GM12874 (cell line): Measurements from ENCODE around the gene EPN3.

Experiments
- TF ChIP-seq, protein P1 (sequence below): IDR thresholded peaks from 2 replicates; pipeline ENCODE4 v1.5.1; 2011; ENCODE audit warnings: low read depth, mild to moderate bottlenecking, control low read depth, low read length, moderate library complexity; ENCODE audit not compliant: insufficient read depth

Gene EPN3

DNA sequence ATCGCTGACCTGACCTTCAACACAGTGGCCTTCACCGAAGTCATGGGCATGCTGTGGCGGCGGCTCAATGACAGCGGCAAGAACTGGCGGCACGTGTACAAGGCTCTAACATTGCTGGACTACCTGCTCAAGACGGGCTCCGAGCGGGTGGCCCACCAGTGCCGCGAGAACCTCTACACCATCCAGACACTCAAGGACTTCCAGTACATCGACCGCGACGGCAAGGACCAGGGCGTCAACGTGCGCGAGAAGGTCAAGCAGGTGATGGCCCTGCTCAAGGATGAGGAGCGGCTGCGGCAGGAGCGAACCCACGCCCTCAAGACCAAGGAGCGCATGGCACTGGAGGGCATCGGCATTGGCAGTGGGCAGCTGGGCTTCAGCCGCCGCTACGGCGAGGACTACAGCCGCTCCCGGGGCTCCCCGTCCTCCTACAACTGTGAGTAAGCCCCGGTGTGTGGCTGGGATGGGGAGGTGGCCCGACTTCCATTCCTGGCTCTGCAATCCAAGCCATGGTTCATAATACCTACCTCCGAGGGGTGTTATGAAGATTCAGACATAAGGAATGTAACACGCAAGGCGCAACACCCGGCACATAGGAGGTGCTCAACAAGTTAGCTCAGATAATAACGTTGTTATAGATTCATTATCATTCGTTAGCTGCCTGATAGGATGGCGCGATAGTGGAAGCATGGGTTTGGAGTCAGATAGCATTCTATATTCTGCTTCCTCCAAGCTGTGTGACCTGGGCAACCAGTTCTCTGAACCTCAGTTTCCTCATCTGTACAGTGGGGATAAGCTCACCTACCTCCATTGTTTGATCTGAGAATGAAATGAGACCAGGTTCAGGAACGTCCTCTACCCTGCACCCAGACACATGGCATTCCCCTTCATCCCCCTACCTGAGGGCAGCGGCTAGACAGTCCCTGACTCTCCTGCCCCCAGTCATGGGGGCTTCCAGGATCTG lies 4.4 kb downstream of the EPN3 start:
- TF ChIP-seq, protein P1, sequence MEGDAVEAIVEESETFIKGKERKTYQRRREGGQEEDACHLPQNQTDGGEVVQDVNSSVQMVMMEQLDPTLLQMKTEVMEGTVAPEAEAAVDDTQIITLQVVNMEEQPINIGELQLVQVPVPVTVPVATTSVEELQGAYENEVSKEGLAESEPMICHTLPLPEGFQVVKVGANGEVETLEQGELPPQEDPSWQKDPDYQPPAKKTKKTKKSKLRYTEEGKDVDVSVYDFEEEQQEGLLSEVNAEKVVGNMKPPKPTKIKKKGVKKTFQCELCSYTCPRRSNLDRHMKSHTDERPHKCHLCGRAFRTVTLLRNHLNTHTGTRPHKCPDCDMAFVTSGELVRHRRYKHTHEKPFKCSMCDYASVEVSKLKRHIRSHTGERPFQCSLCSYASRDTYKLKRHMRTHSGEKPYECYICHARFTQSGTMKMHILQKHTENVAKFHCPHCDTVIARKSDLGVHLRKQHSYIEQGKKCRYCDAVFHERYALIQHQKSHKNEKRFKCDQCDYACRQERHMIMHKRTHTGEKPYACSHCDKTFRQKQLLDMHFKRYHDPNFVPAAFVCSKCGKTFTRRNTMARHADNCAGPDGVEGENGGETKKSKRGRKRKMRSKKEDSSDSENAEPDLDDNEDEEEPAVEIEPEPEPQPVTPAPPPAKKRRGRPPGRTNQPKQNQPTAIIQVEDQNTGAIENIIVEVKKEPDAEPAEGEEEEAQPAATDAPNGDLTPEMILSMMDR = no peak

DNA sequence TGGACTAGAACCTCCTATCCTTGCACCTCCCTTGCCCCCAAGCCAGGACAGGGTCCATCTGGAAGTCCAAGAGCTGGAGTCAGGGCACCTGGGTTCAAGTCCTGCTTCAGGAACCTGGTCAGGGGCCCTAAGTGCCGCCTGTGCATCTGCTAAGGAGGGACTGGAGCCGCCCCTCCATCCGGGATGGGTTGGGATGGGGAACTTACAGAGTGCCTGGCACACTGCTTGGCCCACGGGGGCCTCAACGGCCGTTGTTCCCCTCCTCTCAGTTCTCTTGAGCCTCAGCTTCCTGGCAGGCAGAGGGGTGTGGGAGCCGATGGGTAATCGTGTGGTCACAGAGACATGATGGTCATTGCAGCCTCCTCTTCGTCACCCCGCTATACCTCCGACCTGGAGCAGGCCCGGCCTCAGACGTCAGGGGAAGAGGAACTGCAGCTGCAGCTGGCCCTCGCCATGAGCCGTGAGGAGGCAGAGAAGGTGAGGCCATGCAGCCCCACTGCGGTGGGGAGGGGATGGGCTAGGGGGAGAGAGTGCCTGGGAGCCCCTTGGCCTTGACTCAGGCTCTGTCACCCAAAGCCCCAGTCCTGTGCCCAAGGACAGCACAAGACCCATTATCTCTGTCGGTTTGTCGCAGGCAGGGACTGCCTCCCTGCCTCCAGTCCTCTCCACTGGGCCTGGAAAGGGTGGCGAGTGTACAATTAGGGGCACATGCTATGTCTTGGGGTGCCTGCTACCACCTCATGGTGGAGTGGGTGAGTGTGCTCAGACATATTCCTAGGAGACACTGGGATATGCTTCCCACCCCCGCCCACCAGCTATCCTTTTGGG lies 5.4 kb downstream of the EPN3 start:
- TF ChIP-seq, protein P1 = no peak

DNA sequence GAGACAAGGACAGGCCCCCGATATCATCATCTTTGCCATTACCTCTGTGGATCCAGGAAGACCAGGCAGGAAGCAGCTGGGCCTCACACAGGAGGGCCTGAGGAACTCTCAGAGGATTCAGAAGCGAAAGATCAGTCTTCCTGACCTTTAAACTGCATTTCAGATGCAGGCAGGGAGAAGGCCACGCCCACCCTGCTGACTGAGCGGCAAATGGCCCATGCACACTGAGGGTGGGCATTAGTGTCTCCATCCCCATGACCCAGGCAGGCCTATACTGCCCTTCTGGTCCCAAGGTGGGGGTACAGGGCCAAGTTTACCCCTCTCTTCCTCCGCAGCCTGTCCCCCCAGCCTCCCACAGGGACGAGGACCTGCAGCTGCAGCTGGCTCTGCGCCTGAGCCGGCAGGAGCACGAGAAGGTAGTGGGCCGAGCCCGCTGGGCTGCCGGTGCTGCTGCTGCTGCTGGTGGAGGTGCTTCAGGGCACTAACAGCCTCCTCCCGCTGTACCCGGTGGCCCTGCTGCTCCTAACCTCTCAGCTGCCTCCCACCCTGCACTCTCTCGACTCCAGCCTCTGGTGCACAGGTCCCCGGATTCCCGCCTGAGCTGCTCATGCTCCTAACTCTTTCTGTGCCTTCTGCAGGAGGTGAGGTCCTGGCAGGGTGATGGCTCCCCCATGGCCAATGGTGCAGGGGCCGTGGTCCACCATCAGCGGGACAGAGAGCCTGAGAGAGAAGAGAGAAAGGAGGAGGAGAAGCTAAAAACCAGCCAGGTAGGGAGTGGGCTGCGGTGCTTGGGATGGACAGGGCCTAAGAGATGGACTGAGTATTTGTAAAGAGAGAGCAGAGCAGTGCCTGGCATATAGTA lies 6.2 kb downstream of the EPN3 start:
- TF ChIP-seq, protein P1 = no peak

DNA sequence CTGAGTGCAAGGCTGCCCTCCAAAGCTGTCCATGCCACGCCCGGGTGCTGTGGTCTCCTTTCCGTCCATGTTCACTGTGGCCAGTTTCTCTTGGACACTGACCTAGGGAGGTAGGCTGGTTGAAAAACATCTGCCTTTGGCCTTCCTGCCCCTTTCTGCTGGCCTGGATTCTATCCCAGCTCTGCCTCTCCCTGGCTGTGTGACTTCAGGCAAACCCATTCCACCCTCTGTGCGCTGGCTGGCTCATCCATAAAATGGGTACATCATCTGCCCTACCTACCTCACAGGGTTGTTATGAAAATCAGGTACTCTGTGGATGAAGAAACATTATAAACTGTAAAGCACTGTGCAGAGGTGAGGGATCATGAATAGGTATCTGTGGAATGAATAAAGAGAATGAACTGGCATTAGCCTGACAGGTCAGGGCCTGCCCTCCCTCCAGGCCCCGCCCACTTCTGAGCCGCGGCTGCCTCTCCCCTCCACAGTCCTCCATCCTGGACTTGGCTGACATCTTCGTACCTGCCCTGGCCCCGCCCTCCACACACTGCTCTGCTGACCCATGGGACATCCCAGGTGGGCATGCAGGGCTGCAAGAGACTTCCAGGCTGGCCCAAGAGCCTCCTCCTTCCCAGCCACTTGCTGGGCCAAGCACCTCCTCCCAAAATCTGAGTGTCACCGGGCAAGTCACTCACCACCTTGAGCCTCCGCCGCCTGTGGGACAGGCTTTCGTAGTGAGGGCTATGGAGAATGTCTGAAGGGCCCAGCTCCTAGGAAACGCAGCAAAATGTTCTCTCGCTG lies 7.4 kb downstream of the EPN3 start:
- TF ChIP-seq, protein P1 = no peak

DNA sequence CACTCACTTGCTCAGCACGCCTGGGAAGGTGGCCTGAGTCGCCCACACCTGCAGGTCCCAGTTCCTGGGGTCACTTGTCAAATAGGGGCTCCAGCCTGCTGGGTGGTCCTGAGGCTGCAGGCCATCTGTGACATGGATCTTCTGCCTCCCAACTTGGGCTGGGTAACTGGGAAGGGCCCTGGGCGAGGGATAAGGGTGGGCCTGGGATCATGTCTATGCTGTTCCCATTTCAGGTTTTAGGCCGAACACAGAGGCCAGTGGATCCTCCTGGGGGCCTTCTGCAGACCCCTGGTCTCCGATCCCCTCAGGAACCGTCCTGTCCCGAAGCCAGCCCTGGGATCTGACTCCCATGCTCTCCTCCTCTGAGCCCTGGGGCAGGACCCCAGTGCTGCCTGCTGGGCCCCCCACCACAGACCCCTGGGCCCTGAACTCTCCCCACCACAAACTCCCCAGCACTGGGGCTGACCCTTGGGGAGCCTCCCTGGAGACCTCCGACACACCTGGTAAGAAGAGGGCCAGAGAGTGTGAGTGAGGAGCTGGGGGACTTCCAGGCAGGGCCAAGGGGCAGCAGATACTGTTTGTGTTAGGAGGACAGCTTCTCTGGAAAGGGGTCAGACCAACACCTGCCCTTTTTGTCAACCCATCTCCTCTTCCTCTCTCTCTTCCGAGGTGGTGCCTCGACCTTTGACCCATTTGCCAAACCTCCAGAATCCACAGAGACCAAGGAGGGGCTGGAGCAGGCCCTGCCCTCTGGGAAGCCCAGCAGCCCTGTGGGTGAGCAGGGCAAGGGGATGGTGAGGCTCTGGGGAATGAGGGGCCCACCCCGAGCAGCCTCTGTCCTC lies 8.2 kb downstream of the EPN3 start:
- TF ChIP-seq, protein P1 = no peak

DNA sequence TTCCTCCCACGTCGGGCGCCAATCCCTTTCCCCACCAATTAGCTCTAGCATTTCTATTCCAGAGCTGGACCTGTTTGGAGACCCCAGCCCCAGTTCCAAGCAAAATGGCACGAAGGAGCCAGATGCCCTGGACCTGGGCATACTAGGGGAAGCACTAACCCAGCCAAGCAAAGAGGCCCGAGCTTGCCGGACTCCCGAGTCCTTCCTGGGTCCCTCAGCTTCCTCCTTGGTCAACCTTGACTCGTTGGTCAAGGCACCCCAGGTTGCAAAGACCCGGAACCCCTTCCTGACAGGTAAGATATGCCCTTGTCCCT lies 8.8 kb downstream of the EPN3 start:
- TF ChIP-seq, protein P1 = no peak
